ENCODE results near the gene SCYGR1.

Gene SCYGR1

GRCh38 chr2:227397562-227397961, 9.8 kb upstream of the SCYGR1 start:
- no peak for TF ChIP-seq USF1 (IDR thresholded peaks at IDR 0.05)
- no peak for TF ChIP-seq RAD21 (IDR thresholded peaks at IDR 0.05; ENCODE audit: low read depth)
- no peak for TF ChIP-seq ZBTB7A (IDR thresholded peaks at IDR 0.05; ENCODE audit: low read depth)
- no peak for TF ChIP-seq TEAD4 (IDR thresholded peaks at IDR 0.05)
- no peak for TF ChIP-seq FOXM1 (IDR thresholded peaks at IDR 0.05; ENCODE audit: borderline replicate concordance, low read depth)
- TF ChIP-seq EP300 (IDR thresholded peaks at IDR 0.05; ENCODE audit: borderline replicate concordance), result no peak
- TF ChIP-seq REST (IDR thresholded peaks at IDR 0.05; ENCODE audit: low read depth), result no peak
- TF ChIP-seq TAF1 (IDR thresholded peaks at IDR 0.05; ENCODE audit: low read depth), result no peak

GRCh38 chr2:227395556-227395955, 7.8 kb upstream of the SCYGR1 start:
- TF ChIP-seq TEAD4 (IDR thresholded peaks at IDR 0.05) (no peak), REST (IDR thresholded peaks at IDR 0.05; ENCODE audit: low read depth) (no peak)

- TF ChIP-seq EGR1 (IDR thresholded peaks at IDR 0.05) (no peak), REST (IDR thresholded peaks at IDR 0.05; ENCODE audit: low read depth) (no peak), ZBTB7A (IDR thresholded peaks at IDR 0.05; ENCODE audit: low read depth) (no peak), RAD21 (IDR thresholded peaks at IDR 0.05; ENCODE audit: low read depth) (no peak), TEAD4 (IDR thresholded peaks at IDR 0.05) (no peak), TCF12 (IDR thresholded peaks at IDR 0.05; ENCODE audit: low read depth) (no peak)
Measured at GRCh38 chr2:227394401-227394800, 6.7 kb upstream of the SCYGR1 start.

GRCh38 chr2:227390468-227391256, 2.9 kb upstream of the SCYGR1 start:
- TF ChIP-seq YY1 (IDR thresholded peaks at IDR 0.05; ENCODE audit: low read depth) (no peak), NFIC (IDR thresholded peaks at IDR 0.05) (no peak), CREB1 (IDR thresholded peaks at IDR 0.05; ENCODE audit: low read depth) (no peak), TCF12 (IDR thresholded peaks at IDR 0.05; ENCODE audit: low read depth) (no peak), EGR1 (IDR thresholded peaks at IDR 0.05) (no peak), REST (IDR thresholded peaks at IDR 0.05; ENCODE audit: low read depth) (no peak), FOXM1 (IDR thresholded peaks at IDR 0.05; ENCODE audit: borderline replicate concordance, low read depth) (no peak), TEAD4 (IDR thresholded peaks at IDR 0.05) (no peak)

DNA sequence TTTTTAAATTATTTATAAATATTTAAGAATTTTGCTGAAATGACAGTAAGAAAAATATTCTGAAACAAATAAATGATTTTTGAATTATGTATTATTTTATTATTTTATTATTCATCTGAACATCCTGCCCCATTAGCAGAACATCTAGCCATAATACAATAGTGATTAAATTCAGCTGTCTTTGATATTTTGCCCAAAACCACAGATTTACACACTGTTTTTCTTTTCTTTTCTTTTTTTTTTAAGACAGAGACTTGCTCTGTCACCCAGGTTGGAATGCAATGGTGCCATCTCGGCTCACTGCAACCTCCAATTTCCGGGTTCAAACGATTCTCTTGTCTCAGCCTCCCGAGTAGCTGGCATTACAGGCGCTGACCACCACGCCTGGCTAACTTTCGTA, 1.9 kb upstream of the SCYGR1 start:
- TF ChIP-seq CEBPB (IDR thresholded peaks at IDR 0.05) (no peak), FOXM1 (IDR thresholded peaks at IDR 0.05; ENCODE audit: borderline replicate concordance, low read depth) (no peak), TCF12 (IDR thresholded peaks at IDR 0.05; ENCODE audit: low read depth) (no peak), USF1 (IDR thresholded peaks at IDR 0.05) (no peak), RAD21 (IDR thresholded peaks at IDR 0.05; ENCODE audit: low read depth) (no peak), ZBTB7A (IDR thresholded peaks at IDR 0.05; ENCODE audit: low read depth) (no peak), TAF1 (IDR thresholded peaks at IDR 0.05; ENCODE audit: low read depth) (no peak), TEAD4 (IDR thresholded peaks at IDR 0.05) (no peak), EP300 (IDR thresholded peaks at IDR 0.05; ENCODE audit: borderline replicate concordance) (no peak), EGR1 (IDR thresholded peaks at IDR 0.05) (no peak), NFIC (IDR thresholded peaks at IDR 0.05) (no peak), REST (IDR thresholded peaks at IDR 0.05; ENCODE audit: low read depth) (no peak), YY1 (IDR thresholded peaks at IDR 0.05; ENCODE audit: low read depth) (no peak)
- TF ChIP-seq, protein P1, sequence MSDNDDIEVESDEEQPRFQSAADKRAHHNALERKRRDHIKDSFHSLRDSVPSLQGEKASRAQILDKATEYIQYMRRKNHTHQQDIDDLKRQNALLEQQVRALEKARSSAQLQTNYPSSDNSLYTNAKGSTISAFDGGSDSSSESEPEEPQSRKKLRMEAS (IDR thresholded peaks at IDR 0.05), result no peak

Data from Ishikawa (cell line).